SK-N-SH treated with all-trans-retinoic acid at 6 μM for 48 hours (cell line): ENCODE results near the gene CEACAM6.

Experiments used
- ATAC-seq: fragments of 200-7000 bp; cut with Tn5 transposase; 3 replicates; pipeline ENCODE4 v1.9.1; 2020; ENCODE audit warnings: mild to moderate bottlenecking, moderate library complexity
- GLIS3 ChIP-seq: fragments of 250-450 bp; sonication (Bioruptor Pico); IDR thresholded peaks from 2 replicates; pipeline ENCODE4 v1.5.0; 2020; ENCODE audit warnings: mild to moderate bottlenecking, moderate library complexity
- ISL1 ChIP-seq: fragments of 250-450 bp; sonication (Bioruptor Pico); IDR thresholded peaks from 2 replicates; pipeline ENCODE4 v2.1.2; 2022; ENCODE audit warnings: mild to moderate bottlenecking, moderate library complexity
- TSHZ2 ChIP-seq: fragments of 250-450 bp; sonication (Bioruptor Pico); IDR thresholded peaks from 2 replicates; pipeline ENCODE4 v1.5.0; 2020; ENCODE audit warnings: mild to moderate bottlenecking, moderate library complexity
- ZFP3 ChIP-seq: fragments of 250-450 bp; sonication (Bioruptor Pico); IDR thresholded peaks from 2 replicates; pipeline ENCODE4 v1.5.0; 2020; ENCODE audit warnings: mild to moderate bottlenecking, moderate library complexity

The CEACAM6 gene

GRCh38 chr19:41815301-41815700 lies 60.0 kb downstream of the CEACAM6 start:
- no peak for TF ChIP-seq TSHZ2 (CRISPR knock-in tag)
- TF ChIP-seq GLIS3 (CRISPR knock-in tag): no peak
- no peak for TF ChIP-seq ZFP3 (CRISPR knock-in tag)

GRCh38 chr19:41816761-41817160 lies 61.4 kb downstream of the CEACAM6 start:
- TF ChIP-seq ISL1 (CRISPR knock-in tag): no peak
- ATAC-seq: no peak

More at GRCh38 chr19:41815301-41815700, 60.0 kb downstream of the CEACAM6 start:
- ATAC-seq: no peak

- TF ChIP-seq GLIS3 (CRISPR knock-in tag): no peak
- ATAC-seq: peak; percentile 82
Measured at GRCh38 chr19:41821003-41821735, 65.8 kb downstream of the CEACAM6 start.
